Liver (tissue), 3 donors: ENCODE results near the gene TCOF1.

Source experiments
- FOXA1 ChIP-seq: IDR thresholded peaks from 2 replicates; pipeline ENCODE4 v1.6.1; 2016; ENCODE audit warnings: antibody characterized with exemption
- GABPA ChIP-seq, 2 donors: IDR thresholded peaks in 1 of 2; conservative IDR thresholded peaks in 1 of 2; 2 replicates each; pipeline ENCODE4 v1.6.1; 2016; ENCODE audit warnings: antibody characterized with exemption in 2 of 2, mild to moderate bottlenecking in 1 of 2, moderate library complexity in 1 of 2
- JUND ChIP-seq, 2 donors: IDR thresholded peaks; 2 replicates each; pipeline ENCODE4 v1.6.1; 2016; ENCODE audit warnings: antibody characterized with exemption in 2 of 2
- NR2F2 ChIP-seq: IDR thresholded peaks from 2 replicates; pipeline ENCODE4 v1.6.1; 2016; ENCODE audit warnings: antibody characterized with exemption
- RAD21 ChIP-seq, 2 donors: IDR thresholded peaks; 2 replicates each; pipeline ENCODE4 v1.6.1; 2016; ENCODE audit warnings: antibody characterized with exemption in 2 of 2, mild to moderate bottlenecking in 2 of 2
- REST ChIP-seq: IDR thresholded peaks from 2 replicates; pipeline ENCODE4 v1.6.1; 2016; ENCODE audit warnings: antibody characterized with exemption, mild to moderate bottlenecking
- SP1 ChIP-seq: IDR thresholded peaks from 2 replicates; pipeline ENCODE4 v1.6.1; 2018; ENCODE audit warnings: antibody characterized with exemption, mild to moderate bottlenecking
- TAF1 ChIP-seq: conservative IDR thresholded peaks from 2 replicates; pipeline ENCODE4 v1.6.1; 2016; ENCODE audit warnings: antibody characterized with exemption, mild to moderate bottlenecking
- YY1 ChIP-seq: IDR thresholded peaks from 2 replicates; pipeline ENCODE4 v1.6.1; 2016; ENCODE audit warnings: antibody characterized with exemption, mild to moderate bottlenecking
- TF ChIP-seq, protein P1 (sequence below): fragments of 150-350 bp; IDR thresholded peaks from 2 replicates; pipeline ENCODE4 v1.5.1; 2017; ENCODE audit warnings: improper control_type of control experiment, low read depth, low read length; ENCODE audit not compliant: missing input control
- TF ChIP-seq, protein P2 (sequence below): IDR thresholded peaks from 2 replicates; pipeline ENCODE4 v1.6.1; 2016; ENCODE audit warnings: antibody characterized with exemption
- TF ChIP-seq, protein P3 (sequence below): IDR thresholded peaks from 2 replicates; pipeline ENCODE4 v1.6.1; 2016; ENCODE audit warnings: antibody characterized with exemption
- donor health status: healthy.
- donor health status: healthy.

GRCh38 chr5:150376799-150377771 lies 19.6 kb downstream of the TCOF1 start:
- TF ChIP-seq, protein P1, sequence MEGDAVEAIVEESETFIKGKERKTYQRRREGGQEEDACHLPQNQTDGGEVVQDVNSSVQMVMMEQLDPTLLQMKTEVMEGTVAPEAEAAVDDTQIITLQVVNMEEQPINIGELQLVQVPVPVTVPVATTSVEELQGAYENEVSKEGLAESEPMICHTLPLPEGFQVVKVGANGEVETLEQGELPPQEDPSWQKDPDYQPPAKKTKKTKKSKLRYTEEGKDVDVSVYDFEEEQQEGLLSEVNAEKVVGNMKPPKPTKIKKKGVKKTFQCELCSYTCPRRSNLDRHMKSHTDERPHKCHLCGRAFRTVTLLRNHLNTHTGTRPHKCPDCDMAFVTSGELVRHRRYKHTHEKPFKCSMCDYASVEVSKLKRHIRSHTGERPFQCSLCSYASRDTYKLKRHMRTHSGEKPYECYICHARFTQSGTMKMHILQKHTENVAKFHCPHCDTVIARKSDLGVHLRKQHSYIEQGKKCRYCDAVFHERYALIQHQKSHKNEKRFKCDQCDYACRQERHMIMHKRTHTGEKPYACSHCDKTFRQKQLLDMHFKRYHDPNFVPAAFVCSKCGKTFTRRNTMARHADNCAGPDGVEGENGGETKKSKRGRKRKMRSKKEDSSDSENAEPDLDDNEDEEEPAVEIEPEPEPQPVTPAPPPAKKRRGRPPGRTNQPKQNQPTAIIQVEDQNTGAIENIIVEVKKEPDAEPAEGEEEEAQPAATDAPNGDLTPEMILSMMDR = no peak
- TF ChIP-seq REST (no peak), NR2F2 (no peak), RAD21 (IDR thresholded peaks at IDR 0.05) (no peak), TAF1 (no peak), JUND (IDR thresholded peaks at IDR 0.05) (no peak), SP1 (no peak), YY1 (no peak), FOXA1 (no peak), GABPA (IDR thresholded peaks at IDR 0.05 in 1 of 2, conservative IDR thresholded peaks at IDR 0.05 in 1 of 2) (no peak)
- TF ChIP-seq, protein P2, sequence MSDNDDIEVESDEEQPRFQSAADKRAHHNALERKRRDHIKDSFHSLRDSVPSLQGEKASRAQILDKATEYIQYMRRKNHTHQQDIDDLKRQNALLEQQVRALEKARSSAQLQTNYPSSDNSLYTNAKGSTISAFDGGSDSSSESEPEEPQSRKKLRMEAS = no peak
- TF ChIP-seq, protein P3, sequence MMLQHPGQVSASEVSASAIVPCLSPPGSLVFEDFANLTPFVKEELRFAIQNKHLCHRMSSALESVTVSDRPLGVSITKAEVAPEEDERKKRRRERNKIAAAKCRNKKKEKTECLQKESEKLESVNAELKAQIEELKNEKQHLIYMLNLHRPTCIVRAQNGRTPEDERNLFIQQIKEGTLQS = no peak
